DOHH2 (cell line): ENCODE measurements around the gene TMEM182.

Experiments used
- H3F3A ChIP-seq: fragments of 200-600 bp; sonication (generic), shearing (Covaris generic); 2 replicates; pipeline ENCODE4 v1.6.0; 2016; ENCODE audit warnings: antibody characterized with exemption, mild to moderate bottlenecking; ENCODE audit not compliant: control insufficient read depth, insufficient read depth
- H3K27ac ChIP-seq: fragments of 200-600 bp; sonication (generic); 2 replicates; pipeline ENCODE4 v1.5.1; 2014; ENCODE audit warnings: low read depth, mild to moderate bottlenecking, low read length, moderate library complexity
- H3K27me3 ChIP-seq: fragments of 200-600 bp; sonication (generic); 2 replicates; pipeline ENCODE4 v1.6.1; 2014; ENCODE audit warnings: mild to moderate bottlenecking, low read length, mixed read lengths; ENCODE audit not compliant: control insufficient read depth
- H3K36me3 ChIP-seq: fragments of 200-600 bp; sonication (generic); 2 replicates; pipeline ENCODE4 v1.6.1; 2014; ENCODE audit warnings: mild to moderate bottlenecking, low read length, moderate library complexity, mixed read lengths; ENCODE audit not compliant: control insufficient read depth
- H3K4me1 ChIP-seq: fragments of 200-600 bp; sonication (generic); 2 replicates; pipeline ENCODE4 v1.6.1; 2014; ENCODE audit warnings: mild to moderate bottlenecking, low read length, mixed read lengths; ENCODE audit not compliant: control insufficient read depth
- H3K4me2 ChIP-seq: fragments of 200-600 bp; sonication (generic); 2 replicates; pipeline ENCODE4 v1.6.0; 2014; ENCODE audit warnings: mild to moderate bottlenecking, low read length, moderate library complexity
- H3K4me3 ChIP-seq: fragments of 200-600 bp; sonication (generic); 2 replicates; pipeline ENCODE4 v1.5.1; 2014; ENCODE audit warnings: mild to moderate bottlenecking, low read length, mixed read lengths
- H3K79me2 ChIP-seq: fragments of 200-600 bp; sonication (generic); 2 replicates; pipeline ENCODE4 v1.6.1; 2014; ENCODE audit warnings: mild to moderate bottlenecking, low read length, mixed read lengths; ENCODE audit not compliant: control insufficient read depth
- H3K9me2 ChIP-seq: fragments of 200-600 bp; sonication (generic); replicated peaks from 2 replicates; pipeline ENCODE4 v1.6.1; 2014; ENCODE audit warnings: mild to moderate bottlenecking, low read length, mixed read lengths; ENCODE audit not compliant: control insufficient read depth
- H3K9me3 ChIP-seq: fragments of 200-600 bp; sonication (generic); 2 replicates; pipeline ENCODE4 v1.6.1; 2014; ENCODE audit warnings: antibody characterized with exemption, low read length, mixed read lengths; ENCODE audit not compliant: control insufficient read depth, insufficient read depth
- H4K20me1 ChIP-seq: fragments of 200-600 bp; sonication (generic); 2 replicates; pipeline ENCODE4 v1.6.0; 2014; ENCODE audit warnings: low read depth, mild to moderate bottlenecking, antibody characterized with exemption, low read length, moderate library complexity; ENCODE audit not compliant: control insufficient read depth, insufficient read depth
- EZH2phosphoT487 ChIP-seq: fragments of 200-600 bp; sonication (generic); IDR thresholded peaks from 2 replicates; pipeline ENCODE4 v1.6.1; 2017; ENCODE audit warnings: borderline replicate concordance, mild to moderate bottlenecking, antibody characterized with exemption, low read length, moderate library complexity, mixed read lengths
- TF ChIP-seq, protein P1 (sequence below): fragments of 200-600 bp; sonication (generic); IDR thresholded peaks from one replicate; pipeline ENCODE4 v1.5.1; 2014; ENCODE audit warnings: antibody characterized with exemption, mild to moderate bottlenecking, low read depth, low read length; ENCODE audit not compliant: poor library complexity, severe bottlenecking

The TMEM182 gene

DNA sequence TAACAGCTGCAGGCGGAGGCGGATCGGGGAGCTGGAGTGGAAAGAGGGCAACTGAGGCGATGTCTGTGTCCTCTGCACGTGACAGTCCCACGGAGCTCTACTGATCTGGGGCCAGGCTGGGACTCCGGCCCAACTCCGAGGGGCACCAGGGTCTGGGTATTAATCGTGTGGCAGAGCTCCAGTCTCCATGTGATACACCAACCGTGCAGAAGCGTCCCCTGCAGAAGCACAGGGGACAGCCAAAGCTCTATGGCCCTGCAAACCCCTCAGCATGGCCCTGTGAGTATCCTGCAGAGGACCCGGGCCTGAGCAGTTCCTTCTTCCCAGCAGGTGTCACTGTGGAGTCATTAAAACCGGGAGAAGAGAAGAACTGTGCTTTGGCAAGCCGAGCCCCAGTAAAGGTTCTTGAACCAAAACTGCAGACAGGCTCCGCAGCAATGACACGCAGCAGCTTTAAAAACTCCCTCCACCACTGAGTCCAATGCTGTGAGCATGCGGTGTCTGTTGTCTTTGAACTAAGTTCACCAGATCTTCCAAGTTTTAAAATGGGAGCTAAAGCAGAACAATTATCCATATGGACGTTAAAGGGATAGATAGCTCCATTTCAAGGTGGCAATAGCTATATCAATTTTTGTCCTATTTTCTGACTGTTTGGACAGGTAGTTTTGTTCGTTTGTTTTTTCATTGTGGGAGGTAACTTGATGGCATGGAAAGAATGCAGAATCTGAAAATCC is 79.4 kb downstream of the TMEM182 start:
- TF ChIP-seq, protein P1, sequence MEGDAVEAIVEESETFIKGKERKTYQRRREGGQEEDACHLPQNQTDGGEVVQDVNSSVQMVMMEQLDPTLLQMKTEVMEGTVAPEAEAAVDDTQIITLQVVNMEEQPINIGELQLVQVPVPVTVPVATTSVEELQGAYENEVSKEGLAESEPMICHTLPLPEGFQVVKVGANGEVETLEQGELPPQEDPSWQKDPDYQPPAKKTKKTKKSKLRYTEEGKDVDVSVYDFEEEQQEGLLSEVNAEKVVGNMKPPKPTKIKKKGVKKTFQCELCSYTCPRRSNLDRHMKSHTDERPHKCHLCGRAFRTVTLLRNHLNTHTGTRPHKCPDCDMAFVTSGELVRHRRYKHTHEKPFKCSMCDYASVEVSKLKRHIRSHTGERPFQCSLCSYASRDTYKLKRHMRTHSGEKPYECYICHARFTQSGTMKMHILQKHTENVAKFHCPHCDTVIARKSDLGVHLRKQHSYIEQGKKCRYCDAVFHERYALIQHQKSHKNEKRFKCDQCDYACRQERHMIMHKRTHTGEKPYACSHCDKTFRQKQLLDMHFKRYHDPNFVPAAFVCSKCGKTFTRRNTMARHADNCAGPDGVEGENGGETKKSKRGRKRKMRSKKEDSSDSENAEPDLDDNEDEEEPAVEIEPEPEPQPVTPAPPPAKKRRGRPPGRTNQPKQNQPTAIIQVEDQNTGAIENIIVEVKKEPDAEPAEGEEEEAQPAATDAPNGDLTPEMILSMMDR, result peak; percentile 69
- no peak for TF ChIP-seq EZH2phosphoT487
- no peaks in the 10 kb centered on the region for H3K9me3 ChIP-seq
- no peaks in the 10 kb centered on the region for H3K36me3 ChIP-seq
- H3F3A ChIP-seq, result no peaks in the 10 kb centered on the region
- H4K20me1 ChIP-seq, result no peaks in the 10 kb centered on the region
- no peaks in the 10 kb centered on the region for H3K9me2 ChIP-seq
- no peaks in the 10 kb centered on the region for H3K27me3 ChIP-seq
- no peaks in the 10 kb centered on the region for H3K4me1 ChIP-seq
- no peaks in the 10 kb centered on the region for H3K79me2 ChIP-seq
- H3K4me3 ChIP-seq, result no peak overlapping the region
- no peak overlapping the region for H3K4me2 ChIP-seq
- no peak overlapping the region for H3K27ac ChIP-seq

DNA sequence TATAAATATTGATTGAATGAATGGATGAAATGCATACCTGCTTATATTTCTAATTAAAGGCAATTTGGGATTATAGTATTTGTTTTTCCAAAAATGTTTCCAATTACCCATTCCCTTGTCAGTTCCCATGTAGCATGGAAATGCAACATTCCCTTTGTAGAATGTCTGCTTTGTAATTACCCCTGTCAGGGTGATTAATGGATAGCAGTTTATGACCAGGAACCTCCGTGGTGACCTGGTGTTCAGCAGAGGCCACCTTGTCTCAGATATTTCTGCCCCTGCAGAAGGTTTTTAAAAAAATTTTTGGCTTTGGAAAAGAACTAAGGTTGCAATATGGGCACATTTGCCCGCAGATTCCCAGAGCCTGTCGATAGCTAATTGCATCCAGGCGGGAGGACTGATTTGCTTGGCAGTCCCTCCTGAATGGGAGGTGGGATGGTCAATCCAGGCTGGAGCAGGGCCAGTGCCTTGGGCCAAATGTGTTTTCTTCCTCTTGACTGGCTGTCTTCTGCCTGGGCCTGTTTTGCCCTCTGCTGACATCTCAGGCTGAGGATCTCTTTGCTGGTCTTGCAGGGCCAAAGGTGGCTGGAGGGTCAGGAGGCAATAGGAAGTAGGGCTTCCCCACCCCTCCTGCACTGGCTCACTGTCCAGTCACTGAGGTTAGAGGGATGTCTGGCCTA is 82.1 kb downstream of the TMEM182 start:
- no peaks in the 10 kb centered on the region for H4K20me1 ChIP-seq
- H3K9me2 ChIP-seq, result no peaks in the 10 kb centered on the region
- no peaks in the 10 kb centered on the region for H3K79me2 ChIP-seq
- no peak overlapping the region for H3K4me2 ChIP-seq
- TF ChIP-seq, protein P1, result no peak
- TF ChIP-seq EZH2phosphoT487, result no peak
- H3F3A ChIP-seq, result no peaks in the 10 kb centered on the region
- H3K27ac ChIP-seq, result no peak overlapping the region
- no peaks in the 10 kb centered on the region for H3K27me3 ChIP-seq
- no peaks in the 10 kb centered on the region for H3K4me1 ChIP-seq
- H3K4me3 ChIP-seq, result no peak overlapping the region
- no peaks in the 10 kb centered on the region for H3K36me3 ChIP-seq
- no peaks in the 10 kb centered on the region for H3K9me3 ChIP-seq

DNA sequence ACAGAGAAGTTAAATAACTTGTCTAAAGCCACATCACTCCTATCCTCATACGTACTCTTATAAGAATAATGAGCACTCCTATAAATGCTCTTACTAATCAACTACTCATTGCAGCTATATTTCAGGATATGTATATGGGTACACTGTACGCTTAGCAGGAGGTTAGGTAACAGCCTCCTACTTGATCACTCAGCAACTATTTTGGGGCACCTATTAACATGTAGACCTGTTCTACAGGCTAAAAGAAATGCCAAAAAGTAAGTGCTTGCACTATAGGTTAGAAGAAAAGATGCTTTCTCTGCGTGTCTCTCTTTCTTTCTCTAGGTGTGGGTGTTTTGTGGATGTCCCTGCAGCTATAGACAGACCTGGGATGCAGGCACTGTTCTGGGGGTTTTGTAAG is 83.1 kb downstream of the TMEM182 start:
- Histone ChIP-seq H3K79me2 (no peaks in the 10 kb centered on the region), H3K27me3 (no peaks in the 10 kb centered on the region), H3K9me2 (no peaks in the 10 kb centered on the region), H3K4me3 (no peak overlapping the region), H3K36me3 (no peaks in the 10 kb centered on the region), H3F3A (no peaks in the 10 kb centered on the region), H4K20me1 (no peaks in the 10 kb centered on the region), H3K4me2 (no peak overlapping the region), H3K27ac (no peak overlapping the region), H3K4me1 (no peaks in the 10 kb centered on the region), H3K9me3 (no peaks in the 10 kb centered on the region)
- TF ChIP-seq EZH2phosphoT487, result no peak
- TF ChIP-seq, protein P1, result no peak
